Natural killer cell treated with Interleukin-12 subunit alpha and Interleukin-12 subunit beta and Interleukin-15 and Interleukin-18, amount 100 ng/mL, for 72 hours (primary cell): Measurements from ENCODE around the gene CLCN7. TPM values are rescaled to one million over a fixed set of nuclear protein-coding genes. Genes with fewer than 3 reads are reported as not detected.
A peak's percentile ranks its signal among the peaks of the same experiment; 100 is the strongest.

Source experiments
- ATAC-seq, 2 donors: fragments of 150-1000 bp; cut with Tn5 transposase in 1 of 2; sonication (Bioruptor Pico), chemical (Tn5 transposase) in 1 of 2; 2 replicates each; pipeline ENCODE4 v1.10.0; 2021
- DNase-seq: peaks from one replicate; pipeline ENCODE4 v3.0.0; 2022; ENCODE audit warnings: low spot score
- H3K27ac Mint-ChIP-seq, 2 donors: 1 replicate in 1 of 2; 2 replicates in 1 of 2; pipeline ENCODE4 v1.8.0; 2022; ENCODE audit warnings: mixed read lengths in 2 of 2, mild to moderate bottlenecking in 1 of 2, moderate library complexity in 1 of 2
- H3K27me3 Mint-ChIP-seq, 2 donors: 1 replicate in 1 of 2; 2 replicates in 1 of 2; pipeline ENCODE4 v1.8.0; 2022; ENCODE audit warnings: mixed read lengths in 2 of 2
- H3K36me3 Mint-ChIP-seq: one replicate; pipeline ENCODE4 v1.8.0; 2022; ENCODE audit warnings: mixed read lengths
- H3K4me1 Mint-ChIP-seq, 2 donors: 1 replicate in 1 of 2; 2 replicates in 1 of 2; pipeline ENCODE4 v1.8.0; 2022; ENCODE audit warnings: low read depth in 2 of 2, mixed read lengths in 2 of 2, mild to moderate bottlenecking in 1 of 2
- H3K4me3 Mint-ChIP-seq: one replicate; pipeline ENCODE4 v1.8.0; 2022; ENCODE audit warnings: mixed read lengths
- H3K9me3 Mint-ChIP-seq: 2 replicates; pipeline ENCODE4 v1.8.0; 2022; ENCODE audit warnings: mixed read lengths
- total RNA-seq, 2 donors: library from RNA; stranded (reverse); gene quantifications; one replicate each; pipeline ENCODE4 v1.2.3, GENCODE V29; 2022

The CLCN7 gene
- total RNA-seq, 2 donors from 2014 or later, result 52.2 to 73.5 TPM

- Mint-ChIP-seq H3K36me3 (no peaks in the 10 kb centered on the region), H3K9me3 (no peaks in the 10 kb centered on the region), H3K4me1 (peaks cover 0 to 4% of the 10 kb centered on the region in 2 donors), H3K27me3 (no peaks in the 10 kb centered on the region), H3K4me3 (no peak overlapping the region), H3K27ac (no peak overlapping the region)
- no peak for ATAC-seq
- no peak for DNase-seq
Observed at GRCh38 chr16:1426734-1427471, 47.9 kb downstream of the CLCN7 start.

DNA sequence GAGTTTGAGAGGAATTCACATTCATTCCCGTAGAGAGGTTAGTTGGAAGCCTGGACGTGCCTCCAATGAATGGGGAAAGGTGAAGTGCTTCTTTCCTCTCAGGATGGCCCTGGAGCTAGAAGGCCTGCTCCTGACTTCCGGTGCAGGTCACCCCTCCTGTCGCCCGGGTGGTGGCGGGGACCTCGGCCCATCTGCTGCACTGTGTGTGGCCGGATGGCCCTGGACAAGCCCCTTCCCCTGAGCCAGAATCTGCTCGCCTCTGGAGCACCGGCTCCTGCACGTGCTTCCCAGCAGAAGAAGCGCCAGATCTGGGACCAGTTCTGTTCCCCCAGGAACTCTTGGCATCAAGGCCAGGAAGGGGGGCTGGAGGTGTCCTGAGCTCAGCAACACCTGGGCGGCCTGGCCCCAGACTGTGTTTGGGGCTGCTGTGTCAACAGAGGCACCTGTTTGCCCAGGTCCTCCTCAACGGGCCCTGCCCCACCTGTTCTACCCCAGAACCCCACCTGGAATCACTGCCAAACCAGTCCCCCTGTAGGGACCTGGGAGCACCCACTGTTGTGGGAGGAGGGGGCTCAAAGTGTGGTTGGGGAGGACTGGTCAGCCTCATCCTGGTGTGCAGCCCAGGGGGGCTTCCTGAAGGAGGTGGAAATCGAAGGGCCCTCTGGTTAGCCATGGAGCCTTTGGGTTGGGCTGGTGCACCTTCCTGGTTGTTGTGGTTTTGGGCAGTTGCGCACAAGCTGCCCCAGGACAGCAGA is 49.0 kb downstream of the CLCN7 start:
- no peak overlapping the region for H3K27ac Mint-ChIP-seq
- peaks cover 0 to 8% of the 10 kb centered on the region in 2 donors for H3K4me1 Mint-ChIP-seq

GRCh38 chr16:1424028-1424427 is 50.8 kb downstream of the CLCN7 start:
- no peak for DNase-seq
- Mint-ChIP-seq H3K9me3 (no peaks in the 10 kb centered on the region), H3K27ac (no peak overlapping the region), H3K36me3 (no peaks in the 10 kb centered on the region), H3K4me1 (peaks cover 0 to 11% of the 10 kb centered on the region in 2 donors), H3K27me3 (no peaks in the 10 kb centered on the region), H3K4me3 (no peak overlapping the region)
- no peak for ATAC-seq

More for the DNA sequence above, 49.0 kb downstream of the CLCN7 start:
- no peak for ATAC-seq
- Mint-ChIP-seq H3K36me3 (no peaks in the 10 kb centered on the region), H3K4me3 (no peak overlapping the region), H3K9me3 (no peaks in the 10 kb centered on the region), H3K27me3 (no peaks in the 10 kb centered on the region)
- DNase-seq, result no peak

DNA sequence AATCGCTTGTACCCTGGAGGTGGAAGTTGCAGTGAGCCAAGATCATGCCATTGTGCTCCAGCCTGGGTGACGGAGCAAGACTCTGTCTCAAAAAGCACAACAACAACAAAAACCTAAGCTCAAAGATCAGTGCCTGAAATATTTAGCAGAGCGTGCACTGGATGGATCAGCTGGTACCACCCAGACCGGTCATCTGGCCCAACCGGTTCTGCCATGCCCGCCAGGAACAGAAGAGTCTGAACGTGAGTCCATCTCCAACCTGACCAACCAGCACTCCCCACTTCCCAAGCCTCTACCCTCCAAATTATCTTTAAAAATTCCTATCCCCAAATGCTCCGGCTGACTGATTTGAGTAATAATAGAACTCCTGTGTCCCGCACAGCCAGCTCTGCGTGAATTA is 52.8 kb downstream of the CLCN7 start:
- DNase-seq (no peak), ATAC-seq (no peak)
- Mint-ChIP-seq H3K36me3 (no peaks in the 10 kb centered on the region), H3K27ac (peak overlapping the region; percentile 90 to 99), H3K27me3 (no peaks in the 10 kb centered on the region), H3K4me1 (peaks cover 0 to 11% of the 10 kb centered on the region in 2 donors), H3K9me3 (no peaks in the 10 kb centered on the region), H3K4me3 (peak overlapping the region; percentile 84)

- H3K4me1 Mint-ChIP-seq, result peaks cover 0 to 16% of the 10 kb centered on the region in 2 donors
- no peaks in the 10 kb centered on the region for H3K27me3 Mint-ChIP-seq
- no peaks in the 10 kb centered on the region for H3K9me3 Mint-ChIP-seq
- H3K4me3 Mint-ChIP-seq, result peak overlapping the region; percentile 84
- H3K36me3 Mint-ChIP-seq, result no peaks in the 10 kb centered on the region
- DNase-seq (no peak), ATAC-seq (no peak)
- peak overlapping the region; percentile 90 to 99 for H3K27ac Mint-ChIP-seq
Observed at GRCh38 chr16:1420111-1420539, 54.7 kb downstream of the CLCN7 start.

- Mint-ChIP-seq H3K27me3 (no peaks in the 10 kb centered on the region), H3K4me3 (no peak overlapping the region), H3K9me3 (no peaks in the 10 kb centered on the region), H3K4me1 (peaks cover 0 to 14% of the 10 kb centered on the region in 2 donors), H3K27ac (peak overlapping the region in 1 of 2 donors; percentile 21), H3K36me3 (no peaks in the 10 kb centered on the region)
- ATAC-seq (no peak), DNase-seq (no peak)
Observed at GRCh38 chr16:1416521-1416941, 58.3 kb downstream of the CLCN7 start.

DNA sequence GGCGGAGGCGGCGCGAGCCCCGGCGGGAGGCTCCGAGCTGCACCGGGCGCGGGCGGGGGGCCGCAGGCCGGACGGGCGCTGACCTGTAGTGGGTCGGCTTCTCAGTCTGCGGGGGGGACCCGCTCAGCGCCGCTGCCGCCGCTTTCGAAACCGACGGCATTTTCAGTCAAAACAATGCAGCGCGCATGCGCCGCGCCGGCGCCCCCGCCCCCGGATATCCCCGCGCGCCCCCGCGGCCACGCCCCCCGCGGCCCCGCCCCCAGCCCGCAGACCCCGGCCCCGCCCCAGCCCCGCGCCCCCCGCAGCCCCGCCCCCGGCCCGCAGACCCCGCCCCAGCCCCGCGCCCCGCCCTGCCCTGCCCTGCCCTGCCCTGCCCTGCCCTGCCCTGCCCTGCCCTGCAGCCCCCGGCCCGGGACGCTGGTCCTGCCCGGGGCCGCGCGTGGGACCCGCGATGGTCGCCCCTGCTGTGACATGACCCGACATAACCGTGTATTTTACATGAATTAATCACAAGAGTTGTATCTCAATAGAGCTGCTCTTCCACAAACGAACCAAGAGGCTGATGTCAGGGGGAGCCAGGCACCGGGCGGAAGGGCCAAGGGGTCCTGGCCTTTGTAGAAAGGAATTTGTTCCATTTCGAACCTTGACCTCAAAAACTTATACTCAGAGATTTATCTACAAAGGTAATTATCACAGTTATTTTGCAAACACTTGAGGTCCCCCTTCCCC is 60.1 kb downstream of the CLCN7 start, which contains the start of gene UNKL:
UNKL (minus strand) TSS at position 173 of the 729 bp plus-strand sequence; CDS start at position 160, 13 bp downstream.
- peak within 1 kb of the TSS; percentile 77 to 85 for H3K27ac Mint-ChIP-seq
- ATAC-seq, result peak; percentile 85 to 91

DNA sequence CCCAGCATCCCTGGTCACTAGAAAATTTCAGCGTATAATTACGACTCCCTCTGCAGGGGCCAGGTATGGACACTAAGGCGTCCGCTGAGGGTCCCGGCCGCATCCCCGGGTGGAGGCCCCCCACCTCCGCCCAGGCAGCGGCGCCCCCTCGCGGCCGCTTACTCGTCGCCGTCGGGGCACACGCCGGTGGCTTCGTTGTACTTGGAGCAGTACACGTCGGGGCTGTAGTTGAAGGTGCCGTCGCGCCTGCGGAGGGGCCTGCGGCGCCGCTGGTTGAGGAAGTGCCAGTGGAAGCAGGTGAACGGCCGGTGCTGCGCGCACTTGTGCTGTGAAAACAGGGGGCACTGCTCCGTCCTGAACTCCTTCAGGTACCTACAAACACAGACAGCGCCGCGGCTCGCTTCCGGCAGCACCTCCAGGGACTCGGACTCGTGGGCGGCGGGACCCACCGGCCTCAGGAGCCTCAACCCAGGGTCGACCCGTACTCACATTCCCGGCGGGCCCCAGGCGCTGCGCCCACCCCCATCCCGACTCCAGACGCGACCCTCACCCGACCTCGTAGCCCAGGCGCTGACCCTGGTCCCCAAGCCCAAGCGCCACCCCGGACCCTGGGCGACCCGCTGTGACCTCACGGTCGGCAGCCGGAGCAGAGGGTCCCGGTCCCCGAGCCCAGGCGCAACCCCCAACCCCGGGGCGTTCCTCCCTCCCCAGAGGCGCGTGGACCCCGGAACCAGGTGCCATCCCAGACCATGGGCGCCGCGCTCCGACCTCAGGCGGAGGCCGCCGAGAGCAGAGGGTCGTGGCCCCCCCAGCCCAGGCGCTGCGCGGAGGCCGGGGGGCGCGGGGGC is 60.9 kb downstream of the CLCN7 start:
- DNase-seq (no peak), ATAC-seq (peak; percentile 59 to 64)
- H3K9me3 Mint-ChIP-seq, result no peaks in the 10 kb centered on the region

More for the DNA sequence above, 60.1 kb downstream of the CLCN7 start, which contains the start of gene UNKL:
- Mint-ChIP-seq H3K36me3 (no peaks in the 10 kb centered on the region), H3K9me3 (no peaks in the 10 kb centered on the region), H3K4me1 (peaks cover 0 to 7% of the 10 kb centered on the region in 2 donors), H3K27me3 (no peaks in the 10 kb centered on the region), H3K4me3 (peak within 1 kb of the TSS; percentile 76)
- peak; percentile 87 for DNase-seq

DNA sequence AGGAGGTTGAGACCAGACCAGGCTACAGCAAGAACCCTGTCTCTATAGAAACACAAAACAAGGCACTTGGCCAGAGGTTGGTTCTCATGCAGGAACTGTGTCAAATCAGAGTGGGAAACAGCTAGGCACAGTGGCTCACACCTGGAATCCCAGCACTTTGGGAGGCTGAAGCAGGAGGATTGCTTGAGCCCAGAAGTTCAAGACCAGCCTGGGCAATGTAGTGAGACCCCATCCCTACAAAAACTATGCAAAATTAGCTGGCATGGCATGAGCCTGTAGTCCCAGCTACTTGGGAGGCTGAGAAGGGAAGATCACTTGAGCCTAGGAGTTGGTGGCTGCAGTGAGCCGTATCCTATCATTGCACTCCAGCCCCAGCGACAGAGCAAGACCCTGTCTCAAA is 62.0 kb downstream of the CLCN7 start:
- Mint-ChIP-seq H3K4me1 (peaks cover 0 to 10% of the 10 kb centered on the region in 2 donors), H3K27ac (peak overlapping the region in 1 of 2 donors; percentile 35)

More for the DNA sequence above, 60.9 kb downstream of the CLCN7 start:
- peaks cover 0 to 7% of the 10 kb centered on the region in 2 donors for H3K4me1 Mint-ChIP-seq
- H3K27me3 Mint-ChIP-seq, result no peaks in the 10 kb centered on the region
- H3K4me3 Mint-ChIP-seq, result peak overlapping the region; percentile 63
- H3K36me3 Mint-ChIP-seq, result no peaks in the 10 kb centered on the region
- peak overlapping the region; percentile 35 to 39 for H3K27ac Mint-ChIP-seq

GRCh38 chr16:1408171-1408837 is 66.5 kb downstream of the CLCN7 start:
- peak; percentile 97 for ATAC-seq
- peak overlapping the region in 1 of 2 donors; percentile 21 for H3K27ac Mint-ChIP-seq

More for the DNA sequence above, 62.0 kb downstream of the CLCN7 start:
- Mint-ChIP-seq H3K4me3 (peak overlapping the region; percentile 38), H3K9me3 (no peaks in the 10 kb centered on the region), H3K36me3 (no peaks in the 10 kb centered on the region), H3K27me3 (no peaks in the 10 kb centered on the region)
- no peak for ATAC-seq
- no peak for DNase-seq

GRCh38 chr16:1407753-1408152 is 67.1 kb downstream of the CLCN7 start:
- no peaks in the 10 kb centered on the region for H3K27me3 Mint-ChIP-seq
- ATAC-seq, result no peak
- no peak for DNase-seq
- no peaks in the 10 kb centered on the region for H3K36me3 Mint-ChIP-seq
- H3K9me3 Mint-ChIP-seq, result no peaks in the 10 kb centered on the region
- peaks cover 0 to 7% of the 10 kb centered on the region in 2 donors for H3K4me1 Mint-ChIP-seq
- H3K4me3 Mint-ChIP-seq, result peak overlapping the region; percentile 81
- H3K27ac Mint-ChIP-seq, result peak overlapping the region in 1 of 2 donors; percentile 21

More at GRCh38 chr16:1408171-1408837, 66.5 kb downstream of the CLCN7 start:
- Mint-ChIP-seq H3K4me3 (peak overlapping the region; percentile 81), H3K27me3 (no peaks in the 10 kb centered on the region), H3K36me3 (no peaks in the 10 kb centered on the region), H3K4me1 (peaks cover 0 to 7% of the 10 kb centered on the region in 2 donors), H3K9me3 (no peaks in the 10 kb centered on the region)
- DNase-seq, result peak; percentile 95

DNA sequence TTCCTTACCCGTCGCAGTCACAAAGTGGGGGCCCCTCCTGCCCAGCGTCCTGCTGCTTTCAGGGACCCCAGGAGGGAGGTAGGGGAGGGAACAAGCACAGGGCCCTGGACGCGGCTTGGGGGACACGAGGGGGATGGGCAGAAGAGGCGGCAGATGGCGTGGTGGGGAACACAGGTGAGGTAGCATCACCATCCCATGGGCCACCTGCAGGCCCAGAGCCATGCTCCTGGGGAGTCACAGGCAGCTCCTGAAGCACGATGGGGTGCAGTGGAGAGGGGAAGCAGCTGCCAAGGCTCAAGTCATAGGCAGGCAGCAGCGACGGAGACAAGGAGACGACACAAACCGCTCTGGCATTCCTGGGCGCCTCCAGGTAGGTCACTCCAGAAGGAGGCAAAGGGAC is 71.1 kb downstream of the CLCN7 start:
- no peaks in the 10 kb centered on the region for H3K9me3 Mint-ChIP-seq

More for the DNA sequence above, 71.1 kb downstream of the CLCN7 start:
- DNase-seq (no peak), ATAC-seq (no peak)
- H3K4me1 Mint-ChIP-seq, result peaks cover 0 to 10% of the 10 kb centered on the region in 2 donors
- H3K36me3 Mint-ChIP-seq, result no peaks in the 10 kb centered on the region
- H3K4me3 Mint-ChIP-seq, result no peak overlapping the region
- H3K27ac Mint-ChIP-seq, result no peak overlapping the region
- H3K27me3 Mint-ChIP-seq, result no peaks in the 10 kb centered on the region
